GM12891 (cell line): ENCODE data around the gene SPON2.

Experiments
- POLR2A ChIP-seq: IDR thresholded peaks from 2 replicates; pipeline ENCODE4 v1.6.1; 2011; ENCODE audit warnings: low read depth, low read length, control low read depth
- POLR2AphosphoS5 ChIP-seq: IDR thresholded peaks from 2 replicates; pipeline ENCODE4 v1.6.1; 2011; ENCODE audit warnings: low read depth, low read length, control low read depth
- POU2F2 ChIP-seq: IDR thresholded peaks from 2 replicates; pipeline ENCODE4 v1.6.1; 2011; ENCODE audit warnings: low read depth, mild to moderate bottlenecking, control low read depth, low read length, moderate library complexity
- SPI1 ChIP-seq: IDR thresholded peaks from 2 replicates; pipeline ENCODE4 v1.6.1; 2011; ENCODE audit warnings: low read depth, low read length, control low read depth
- TAF1 ChIP-seq: IDR thresholded peaks from 2 replicates; pipeline ENCODE4 v1.6.1; 2011; ENCODE audit warnings: low read depth, low read length, control low read depth

- TF ChIP-seq POLR2AphosphoS5 (no peak), POLR2A (no peak), TAF1 (no peak), POU2F2 (no peak), SPI1 (no peak)
Observed at GRCh38 chr4:1192091-1192492, 19.7 kb upstream of the SPON2 start.
